ENCODE data around the gene FAU.
"Not testable (repeated sequence)": the region's sequence is repeated elsewhere in the genome, so short reads cannot be mapped to it uniquely, and the experiment has no call there.

Gene FAU

DNA sequence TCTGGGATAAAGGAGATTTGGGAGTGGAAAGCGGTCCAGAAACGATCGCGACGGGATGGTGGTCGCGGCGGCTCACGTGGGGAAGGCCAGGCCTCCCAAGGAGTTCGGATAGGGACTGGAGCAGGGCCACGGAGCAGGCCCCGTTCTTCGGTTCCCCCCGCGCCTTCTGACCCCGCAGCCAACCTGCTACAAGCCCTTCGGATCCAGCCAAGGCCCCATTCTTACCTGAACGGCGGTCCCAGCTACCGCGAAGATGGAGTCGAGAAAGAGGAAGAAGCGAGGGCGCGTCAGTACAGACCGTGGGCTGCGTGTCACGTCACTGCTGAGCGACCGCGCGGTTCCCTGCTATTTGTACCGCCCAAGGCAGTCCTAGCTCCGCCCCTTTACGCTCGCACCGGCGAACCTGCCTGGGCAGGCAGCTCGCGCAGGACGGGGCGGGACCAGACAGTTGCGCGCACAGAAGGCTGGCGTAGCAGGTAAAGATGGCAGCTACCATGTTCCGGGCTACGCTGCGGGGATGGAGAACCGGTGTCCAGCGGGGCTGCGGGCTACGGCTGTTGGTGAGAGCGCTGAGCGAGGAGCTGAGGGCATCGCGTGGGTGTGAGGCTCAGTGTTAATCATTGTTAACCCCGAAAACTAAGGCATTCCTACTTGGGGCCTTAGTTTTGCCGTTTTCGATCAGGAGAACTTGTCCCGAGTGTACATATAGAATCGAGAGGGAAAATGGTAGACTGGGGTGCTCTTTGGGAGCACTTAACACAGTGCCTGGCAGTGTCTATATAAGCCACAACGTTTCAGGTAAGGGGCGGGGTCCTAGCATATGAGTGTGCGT is at the start of gene FAU, which contains the start of gene MRPL49:
Gene FAU (minus strand): TSS at position 270 of the 832 bp plus-strand sequence. CDS start 321 bp downstream, outside the sequence.
Gene MRPL49 (plus strand): TSS at position 457 of the 832 bp plus-strand sequence. CDS start 26 bp downstream, at position 483.
- DNase-seq: peak; percentile 99

DNA sequence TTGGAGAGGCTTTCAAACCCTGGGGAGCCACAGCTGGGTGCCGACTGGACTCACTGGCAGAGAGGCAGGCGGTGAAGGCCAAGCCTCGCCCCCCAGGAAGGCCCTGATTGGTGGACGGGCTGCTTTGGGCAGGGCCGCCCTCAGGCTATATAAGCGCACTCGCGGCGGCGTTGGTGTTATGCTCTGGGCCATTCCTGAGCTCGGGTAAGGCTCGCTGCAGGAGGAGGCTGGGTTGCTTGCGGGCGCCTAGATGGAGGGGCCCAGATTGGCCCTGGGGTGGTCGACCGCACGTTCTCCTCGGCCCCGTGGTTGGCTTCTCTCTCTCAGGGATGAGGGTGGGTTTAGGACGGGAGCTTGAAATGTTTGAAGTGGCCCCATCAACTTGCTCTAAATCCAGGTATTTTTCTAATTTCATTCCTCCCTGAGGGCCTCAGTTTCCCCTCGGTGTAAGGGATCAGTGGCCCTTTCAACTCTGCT is 48.2 kb upstream of the FAU start, which contains the start of gene SPDYC:
Gene SPDYC (plus strand): TSS at position 176 of the 477 bp plus-strand sequence. CDS start 1,125 bp downstream, outside the sequence.
- DNase-seq: no peak

GRCh38 chr11:65169164-65169641 is 47.3 kb upstream of the FAU start:
- no peak for DNase-seq

DNA sequence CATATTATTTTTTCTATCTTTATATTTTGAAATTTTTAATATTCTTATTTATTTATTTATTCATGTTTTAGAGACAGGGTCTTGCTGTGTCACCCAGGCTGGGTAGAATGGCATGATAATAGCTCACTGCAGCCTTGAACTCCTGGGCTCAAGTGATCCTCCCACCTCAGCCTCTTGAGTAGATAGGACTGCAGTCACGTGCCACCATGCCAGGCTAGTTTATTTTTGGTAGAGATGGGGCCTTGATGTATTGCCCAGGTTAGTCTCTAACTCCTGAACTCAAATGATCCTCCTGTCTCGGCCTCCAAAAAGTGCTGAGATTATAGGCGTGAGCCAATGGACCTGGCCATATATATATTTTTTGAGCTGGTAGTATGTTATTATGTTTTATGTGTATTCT is 45.7 kb upstream of the FAU start:
- no peak for DNase-seq

DNA sequence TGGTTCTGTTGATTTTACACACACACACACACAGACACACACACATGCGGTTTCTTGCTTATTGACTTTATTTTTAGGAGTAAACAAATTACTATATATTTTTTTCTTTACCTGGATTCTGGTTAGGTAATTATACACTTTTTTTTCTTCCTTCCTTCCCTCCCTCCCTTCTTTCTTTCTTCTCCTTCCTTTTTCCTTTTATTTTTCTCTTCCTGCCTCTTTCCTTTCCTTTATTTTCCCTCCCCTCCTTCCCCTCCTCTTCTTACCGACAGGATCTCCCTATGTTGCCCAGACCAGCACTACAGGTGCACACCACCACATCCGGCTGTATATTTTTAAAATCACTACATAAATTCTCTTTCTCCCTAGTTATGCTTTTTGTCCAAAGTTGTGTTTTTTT is 45.0 kb upstream of the FAU start:
- DNase-seq: no peak

GRCh38 chr11:65165410-65166317 is 43.7 kb upstream of the FAU start:
- no peak for DNase-seq

DNA sequence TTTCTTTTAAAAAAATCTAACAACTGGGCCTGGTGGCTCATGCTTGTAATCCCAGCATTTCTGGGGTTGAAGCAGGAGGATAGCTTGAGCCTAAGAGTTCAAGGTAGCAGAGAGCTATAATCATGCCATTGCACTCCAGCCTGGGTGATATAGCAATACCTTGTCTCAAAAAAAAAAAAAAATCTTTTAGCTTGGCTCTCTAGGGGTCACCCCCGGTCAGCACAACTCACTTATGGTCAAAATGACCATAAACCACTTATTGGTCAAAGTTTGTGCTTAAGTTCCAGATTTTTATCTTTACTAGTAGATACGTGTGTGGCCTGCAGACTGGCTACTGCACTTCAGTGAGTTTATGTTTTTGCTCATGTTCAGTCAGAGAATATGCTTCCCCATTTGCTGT is 41.8 kb upstream of the FAU start:
- DNase-seq: no peak

DNA sequence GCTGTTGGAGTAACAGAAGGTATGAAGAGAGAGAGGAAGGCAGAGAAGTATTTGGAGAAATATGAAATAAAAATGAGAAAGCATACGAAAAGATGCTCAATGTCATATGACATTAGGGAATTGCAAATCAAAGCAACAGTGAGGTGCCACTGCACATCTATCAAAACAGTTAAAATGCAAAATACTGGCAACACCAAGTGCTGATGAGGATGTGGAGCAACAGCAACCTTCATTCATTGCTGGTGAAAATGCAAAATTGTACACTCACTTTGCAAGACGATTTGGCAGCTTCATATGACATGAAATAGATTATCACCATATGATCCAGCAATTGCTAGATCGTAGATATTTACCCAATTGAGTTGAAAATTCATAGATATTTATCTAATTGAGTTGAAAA is 38.7 kb upstream of the FAU start:
- DNase-seq: no peak

GRCh38 chr11:65159012-65159411 is 37.1 kb upstream of the FAU start:
- DNase-seq: no peak

- DNase-seq: no peak
Observed at GRCh38 chr11:65157336-65157735, 35.4 kb upstream of the FAU start.

DNA sequence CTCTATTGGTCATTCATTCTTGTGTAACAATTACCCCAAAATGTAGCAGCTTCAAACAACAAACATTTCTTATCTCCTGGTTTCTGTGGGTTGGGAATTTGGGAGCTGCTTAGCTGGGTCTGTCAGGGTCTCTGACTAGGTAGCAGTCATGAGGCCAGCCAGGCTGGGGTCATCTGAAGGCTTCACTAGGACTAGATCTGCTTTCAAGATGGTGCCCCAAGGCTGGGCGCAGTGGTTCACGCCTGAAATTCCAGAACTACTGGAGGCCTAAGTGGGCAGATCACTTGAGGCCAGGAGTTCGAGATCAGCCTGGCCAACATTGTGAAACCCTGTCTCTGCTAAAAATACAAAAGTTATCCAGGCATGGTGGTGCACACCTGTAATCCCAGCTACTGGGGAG is 35.0 kb upstream of the FAU start:
- no peak for DNase-seq

DNA sequence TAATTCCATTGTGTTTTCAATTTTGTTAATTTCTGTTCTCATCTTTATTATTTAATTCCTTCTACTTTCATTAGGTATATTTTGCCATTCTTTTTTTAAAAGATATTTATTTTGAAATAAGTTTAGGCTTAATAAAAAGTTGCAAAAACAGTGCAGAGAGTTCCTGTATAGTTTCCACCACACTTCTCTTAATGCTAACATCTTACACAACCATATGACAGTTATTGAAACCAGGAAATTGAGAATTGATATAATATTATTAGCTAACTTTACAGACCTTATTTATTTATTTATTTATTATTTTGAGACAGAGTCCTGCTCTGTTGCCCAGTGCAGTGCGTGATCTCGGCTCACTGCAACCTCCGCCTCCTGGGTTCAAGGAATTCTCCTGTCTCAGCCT is 34.3 kb upstream of the FAU start:
- DNase-seq: no peak

- DNase-seq: no peak
Observed at GRCh38 chr11:65152122-65152521, 30.2 kb upstream of the FAU start.

DNA sequence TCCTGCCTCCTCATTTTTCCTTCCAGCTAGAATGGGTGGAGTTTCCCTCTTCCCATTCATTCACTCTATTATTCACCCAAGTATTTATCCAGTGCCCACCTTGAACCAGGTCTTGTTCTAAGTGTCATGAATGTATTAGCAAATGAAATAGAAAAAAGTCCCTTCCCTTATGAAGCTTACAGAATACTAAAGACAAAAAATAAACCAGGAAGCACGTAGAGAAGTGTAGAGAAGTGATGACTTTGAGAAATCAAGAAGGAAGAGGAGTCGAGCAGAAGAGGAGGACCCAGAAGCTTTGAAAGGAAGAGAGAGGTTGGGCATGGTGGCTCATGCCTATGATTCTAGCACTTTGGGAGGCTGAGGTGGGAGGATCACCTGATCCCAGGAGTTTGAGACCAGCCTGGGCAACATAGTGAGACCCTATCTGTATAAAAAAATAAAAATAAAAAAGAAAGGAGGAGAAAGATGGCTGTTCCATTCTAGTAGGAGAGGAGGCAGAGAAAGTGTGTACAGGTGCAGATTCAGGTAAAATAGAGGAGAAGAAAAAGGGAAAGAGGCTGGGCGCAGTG is 29.5 kb upstream of the FAU start:
- DNase-seq: no peak

- DNase-seq: peak; percentile 21
Observed at GRCh38 chr11:65150509-65151299, 28.8 kb upstream of the FAU start.

DNA sequence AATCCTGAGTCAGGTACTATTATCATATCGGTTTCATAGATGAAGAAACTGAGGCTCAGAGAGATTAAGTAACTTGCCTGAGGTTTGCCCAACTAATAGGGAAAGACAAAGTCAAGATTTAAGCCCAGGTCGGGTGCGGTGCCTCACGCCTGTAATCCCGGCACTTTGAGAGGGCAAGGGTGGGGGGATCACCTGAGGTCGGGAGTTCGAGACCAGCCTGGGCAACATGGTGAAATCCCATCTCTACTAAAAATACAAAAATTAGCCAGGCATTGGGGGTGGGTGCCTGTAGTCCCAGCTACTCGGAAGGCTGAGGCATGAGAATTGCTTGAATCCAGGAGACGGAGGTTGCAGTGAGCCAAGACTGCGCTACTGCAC is 28.2 kb upstream of the FAU start:
- not testable (repeated sequence) for DNase-seq

DNA sequence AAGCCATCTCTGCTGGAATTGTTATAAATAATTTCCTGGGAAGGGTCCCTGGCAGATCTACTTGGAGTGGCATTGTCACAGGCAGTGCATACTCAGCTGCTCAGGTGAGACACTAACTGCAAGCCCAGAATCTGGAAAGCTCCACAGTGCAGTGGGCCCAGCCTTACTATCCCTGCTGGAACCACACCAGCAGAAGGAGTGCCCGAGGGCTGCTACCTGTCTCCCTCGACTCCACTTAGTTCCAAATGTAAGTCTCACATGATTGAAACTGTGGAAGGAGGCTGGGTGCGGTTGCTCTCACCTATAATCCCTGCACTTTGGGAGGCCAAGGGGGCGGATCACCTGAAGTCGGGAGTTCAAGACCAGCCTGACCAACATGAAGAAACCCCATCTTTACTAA is 26.7 kb upstream of the FAU start:
- DNase-seq: no peak

GRCh38 chr11:65147352-65148075 is 25.6 kb upstream of the FAU start:
- no peak for DNase-seq

DNA sequence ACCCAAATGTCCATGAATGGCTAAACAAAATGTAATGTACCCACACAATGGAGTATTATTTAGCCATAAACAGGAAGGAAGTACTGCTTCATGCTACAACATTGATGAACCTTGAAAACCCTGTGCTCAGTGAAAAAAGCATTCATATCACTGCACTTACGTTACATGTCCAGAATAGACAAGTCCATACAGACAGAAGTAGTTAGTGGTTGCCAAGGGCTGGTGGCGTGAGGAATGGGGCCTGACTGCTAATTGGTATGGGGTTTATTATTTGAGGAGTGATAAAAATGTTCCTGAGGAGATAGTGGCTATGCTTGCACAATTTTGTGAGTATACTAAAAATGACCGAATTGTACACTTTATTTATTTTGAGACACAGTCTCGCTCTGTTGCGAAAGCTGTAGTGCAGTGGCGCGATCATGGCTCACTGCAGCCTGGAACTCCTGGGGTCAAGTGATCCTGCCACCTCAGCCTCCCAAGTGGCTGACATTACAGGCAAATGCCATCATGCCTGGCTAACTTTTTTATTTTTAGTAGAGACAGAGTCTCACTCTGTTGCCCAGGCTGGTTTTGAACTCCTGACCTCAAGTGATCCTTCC is 20.1 kb upstream of the FAU start:
- DNase-seq: no peak

GRCh38 chr11:65136515-65137096 is 14.7 kb upstream of the FAU start:
- DNase-seq: no peak

Data from CD4-positive, alpha-beta T cell treated with Interleukin-21 for 1 hour (primary cell).